Upper lobe of right lung (tissue), 1 donor: Measurements from ENCODE around the gene BUB1. TPM values are rescaled to one million over a fixed set of nuclear protein-coding genes. Genes with fewer than 3 reads are reported as not detected.

Experiments
- ATAC-seq: fragments of 200-7000 bp; cut with Tn5 transposase; one replicate; pipeline ENCODE4 v1.9.1; 2020; ENCODE audit warnings: mild to moderate bottlenecking, moderate library complexity
- DNase-seq: peaks from one replicate; pipeline ENCODE4 v3.0.0-alpha.2; 2020
- H3K27ac ChIP-seq: fragments of 200-600 bp; one replicate; pipeline ENCODE4 v1.8.0; 2022
- H3K27me3 ChIP-seq: fragments of 200-600 bp; one replicate; pipeline ENCODE4 v1.8.0; 2022; ENCODE audit warnings: mild to moderate bottlenecking
- H3K36me3 ChIP-seq: fragments of 200-600 bp; one replicate; pipeline ENCODE4 v1.8.0; 2022
- H3K4me1 ChIP-seq: fragments of 200-600 bp; one replicate; pipeline ENCODE4 v1.8.0; 2022
- H3K4me3 ChIP-seq: fragments of 200-600 bp; one replicate; pipeline ENCODE4 v1.8.0; 2022; ENCODE audit warnings: mild to moderate bottlenecking
- H3K9me3 ChIP-seq: fragments of 200-600 bp; one replicate; pipeline ENCODE4 v1.8.0; 2022
- CTCF ChIP-seq: fragments of 200-600 bp; IDR thresholded peaks from one replicate; pipeline ENCODE4 v1.8.0; 2022; ENCODE audit warnings: antibody characterized with exemption
- intact Hi-C: fragments of 100-400 bp; cut with DNase I; formaldehyde crosslinking; loops from one replicate; pipeline ENCODE4 v1.11.0; 2022
- long read RNA-seq: library from polyadenylated mRNA; unstranded; transcript quantifications from one replicate; pipeline ENCODE4 v2.0.0, GENCODE V29; 2021
- total RNA-seq: library from RNA; stranded (reverse); fragmentation: NEBNext Ultra II Directional; extraction: Animal tissue kit (Norgen Biotek cat#: 25700); gene quantifications from one replicate; pipeline ENCODE4 v1.2.1, GENCODE V29; 2021
- donor health status: DM: no; HTN: yes; CAD: no; lungs with severe emphysema.

BUB1 gene
- 2.4 TPM for total RNA-seq
- long read RNA-seq, partial matches to known transcripts = 4 of 5 reads
- long read RNA-seq, other reads (novel, unspliced or antisense) = 0 of 5 reads

GRCh38 chr2:110677530-110678456 lies at the start of gene BUB1:
Gene BUB1, minus strand, starts transcription at chr2:110678063. Its CDS starts 68 bp downstream, at chr2:110677995.
- H3K9me3 ChIP-seq = no peaks in the 10 kb centered on the region
- intact Hi-C loops = no loop called here
- peak within 1 kb of the TSS; percentile 90 for H3K27ac ChIP-seq
- ATAC-seq = peak; percentile 99
- peak; percentile 98 for DNase-seq
- no peak for TF ChIP-seq CTCF
- no peaks in the 10 kb centered on the region for H3K36me3 ChIP-seq
- peaks cover 25% of the 10 kb centered on the region for H3K4me1 ChIP-seq
- peak within 1 kb of the TSS; percentile 77 for H3K4me3 ChIP-seq
- no peaks in the 10 kb centered on the region for H3K27me3 ChIP-seq

GRCh38 chr2:110726285-110726684 lies 48.4 kb upstream of the BUB1 start:
- peak; percentile 10 for ATAC-seq
- H3K9me3 ChIP-seq = no peaks in the 10 kb centered on the region
- H3K27ac ChIP-seq = no peak overlapping the region
- H3K4me3 ChIP-seq = no peak overlapping the region
- no peak for DNase-seq
- H3K27me3 ChIP-seq = no peaks in the 10 kb centered on the region
- TF ChIP-seq CTCF = no peak
- intact Hi-C loops = no loop called here
- no peaks in the 10 kb centered on the region for H3K36me3 ChIP-seq
- H3K4me1 ChIP-seq = no peaks in the 10 kb centered on the region

GRCh38 chr2:110725859-110726258 lies 48.0 kb upstream of the BUB1 start:
- no peak for DNase-seq
- no peaks in the 10 kb centered on the region for H3K36me3 ChIP-seq
- intact Hi-C loops = no loop called here
- no peak for TF ChIP-seq CTCF
- H3K4me3 ChIP-seq = no peak overlapping the region
- no peak overlapping the region for H3K27ac ChIP-seq
- no peaks in the 10 kb centered on the region for H3K9me3 ChIP-seq
- no peak for ATAC-seq
- H3K4me1 ChIP-seq = no peaks in the 10 kb centered on the region
- no peaks in the 10 kb centered on the region for H3K27me3 ChIP-seq

- Histone ChIP-seq H3K27me3 (no peaks in the 10 kb centered on the region), H3K9me3 (no peaks in the 10 kb centered on the region), H3K4me1 (no peaks in the 10 kb centered on the region), H3K27ac (no peak overlapping the region), H3K4me3 (no peak overlapping the region), H3K36me3 (no peaks in the 10 kb centered on the region)
- no peak for ATAC-seq
- no peak for TF ChIP-seq CTCF
- DNase-seq = no peak
- intact Hi-C loops = no loop called here
Measured at GRCh38 chr2:110725370-110725769, 47.5 kb upstream of the BUB1 start.

GRCh38 chr2:110724820-110725219 lies 47.0 kb upstream of the BUB1 start:
- intact Hi-C loops = no loop called here
- ATAC-seq (no peak), DNase-seq (no peak)
- Histone ChIP-seq H3K27ac (no peak overlapping the region), H3K9me3 (no peaks in the 10 kb centered on the region), H3K4me3 (no peak overlapping the region), H3K36me3 (no peaks in the 10 kb centered on the region), H3K4me1 (no peaks in the 10 kb centered on the region), H3K27me3 (no peaks in the 10 kb centered on the region)
- no peak for TF ChIP-seq CTCF
